Stimulated activated CD8-positive, alpha-beta memory T cell treated with anti-CD3 and anti-CD28 coated beads, Interleukin-7, amount 100 ng/mL, for 24 hours (primary cell): ENCODE data around the gene CR1.
"Not testable (repeated sequence)": the region's sequence is repeated elsewhere in the genome, so short reads cannot be mapped to it uniquely, and the experiment has no call there.

Experiments
- DNase-seq: peaks from one replicate; pipeline ENCODE4 v3.0.0-alpha.2; 2020; ENCODE audit warnings: low read depth

CR1 gene

DNA sequence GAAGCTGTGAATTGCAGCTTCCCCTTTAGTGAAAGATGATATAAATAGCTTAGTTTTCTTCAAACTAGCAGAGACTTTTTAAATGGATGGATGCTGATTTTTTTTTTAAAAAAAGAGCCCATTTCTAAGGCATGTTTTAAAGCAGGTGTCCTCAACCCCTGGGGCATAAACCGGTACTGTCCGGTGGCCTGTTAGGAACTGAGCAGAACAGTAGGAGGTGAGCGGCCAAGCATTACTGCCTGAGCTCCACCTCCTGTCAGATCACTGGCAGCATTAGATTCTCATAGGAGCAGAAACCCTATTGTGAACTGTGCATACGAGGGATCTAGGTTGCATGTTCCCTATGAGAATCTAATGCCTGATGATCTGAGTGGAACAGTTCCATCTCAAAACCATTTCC is 180.2 kb downstream of the CR1 start:
- DNase-seq, result no peak

DNA sequence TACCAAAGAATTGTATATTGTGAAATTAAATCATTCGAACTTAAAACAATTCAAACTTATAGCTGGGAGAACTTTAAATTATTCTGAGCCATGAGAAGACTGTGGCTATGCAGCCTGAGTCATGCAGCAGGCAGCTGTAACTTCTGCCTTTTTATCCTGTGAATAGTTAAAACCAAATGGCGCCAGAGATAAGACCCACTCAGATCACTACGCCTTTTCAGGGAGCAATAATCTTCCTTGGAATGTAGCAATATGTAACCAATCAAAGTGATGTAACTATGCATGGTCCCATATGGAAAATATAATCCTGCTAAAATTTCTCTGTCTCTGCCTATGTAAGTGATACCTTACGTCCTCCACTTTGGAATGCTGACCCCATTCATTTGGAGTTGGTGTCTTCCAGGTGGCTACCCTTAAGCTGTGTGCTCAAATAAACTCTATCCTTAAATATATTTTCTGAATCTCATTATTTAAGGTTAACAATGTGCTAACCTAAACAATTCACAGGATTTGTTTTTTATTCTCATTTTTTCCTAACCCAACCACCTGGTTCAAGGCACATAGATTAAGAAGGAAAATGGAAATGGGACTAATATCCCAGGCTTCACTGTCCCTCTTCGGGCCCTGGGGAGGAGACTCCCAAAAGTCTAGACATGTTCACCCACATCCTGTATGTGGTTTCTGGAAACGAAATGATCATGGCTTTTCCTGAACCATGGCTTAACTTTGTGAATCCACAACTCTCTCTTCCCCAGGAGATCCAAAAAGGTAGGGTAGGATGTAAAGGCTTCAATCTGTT is 184.8 kb downstream of the CR1 start:
- not testable (repeated sequence) for DNase-seq

DNA sequence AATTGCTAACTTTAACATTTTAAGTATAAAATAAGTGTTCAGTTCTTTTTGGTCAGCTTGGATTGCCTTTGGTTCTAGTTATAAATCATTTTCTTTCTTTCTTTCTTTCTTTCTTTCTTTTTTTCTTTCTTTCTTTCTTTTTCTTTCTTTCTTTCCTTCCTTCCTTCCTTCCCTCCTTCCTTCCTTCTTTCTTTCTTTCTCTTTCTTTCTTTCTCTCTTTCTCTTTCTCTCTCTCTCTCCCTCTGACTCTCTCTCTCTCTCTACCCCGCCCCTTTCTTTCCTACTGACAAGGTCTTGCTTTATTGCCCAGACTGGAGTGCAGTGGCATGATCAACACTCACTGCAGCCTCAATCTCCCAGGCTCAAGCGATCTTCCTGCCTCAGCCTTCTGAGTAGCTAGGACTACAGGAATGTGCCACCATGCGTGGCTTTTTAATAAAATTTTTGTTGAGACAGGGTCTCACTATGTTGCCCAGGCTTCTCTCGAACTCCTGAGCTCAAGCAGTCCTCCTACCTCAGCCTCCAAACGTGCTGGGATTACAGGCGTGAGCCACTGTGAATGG is 187.0 kb downstream of the CR1 start:
- DNase-seq, result not testable (repeated sequence)

GRCh38 chr1:207690551-207690950 is 194.6 kb downstream of the CR1 start:
- DNase-seq, result not testable (repeated sequence)

DNA sequence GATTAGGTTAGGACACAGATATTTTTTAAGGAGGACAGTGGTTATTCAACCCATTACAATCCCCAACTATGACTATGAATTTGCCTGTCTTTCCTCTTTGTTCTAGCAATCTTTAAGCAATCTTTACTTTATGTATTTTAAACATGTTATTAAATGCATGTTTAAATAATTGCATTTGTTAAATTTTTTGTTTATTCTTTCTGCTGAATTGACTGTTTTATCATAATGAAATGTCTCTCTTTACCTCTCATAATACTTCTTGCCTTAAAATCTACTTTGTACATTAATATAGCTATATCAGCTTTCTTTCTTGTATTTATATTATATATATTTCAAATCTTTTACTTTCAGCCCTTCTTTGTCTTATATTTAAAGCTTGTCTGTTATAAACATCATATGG is 195.1 kb downstream of the CR1 start:
- DNase-seq, result no peak
